T1000 (cell line): ENCODE results near the gene XAB2.

Experiments
- DNase-seq: peaks from one replicate; lab custom pipeline; 2025; ENCODE audit warnings: mixed read lengths; lab: John Stamatoyannopoulos, UW

XAB2 gene

DNA sequence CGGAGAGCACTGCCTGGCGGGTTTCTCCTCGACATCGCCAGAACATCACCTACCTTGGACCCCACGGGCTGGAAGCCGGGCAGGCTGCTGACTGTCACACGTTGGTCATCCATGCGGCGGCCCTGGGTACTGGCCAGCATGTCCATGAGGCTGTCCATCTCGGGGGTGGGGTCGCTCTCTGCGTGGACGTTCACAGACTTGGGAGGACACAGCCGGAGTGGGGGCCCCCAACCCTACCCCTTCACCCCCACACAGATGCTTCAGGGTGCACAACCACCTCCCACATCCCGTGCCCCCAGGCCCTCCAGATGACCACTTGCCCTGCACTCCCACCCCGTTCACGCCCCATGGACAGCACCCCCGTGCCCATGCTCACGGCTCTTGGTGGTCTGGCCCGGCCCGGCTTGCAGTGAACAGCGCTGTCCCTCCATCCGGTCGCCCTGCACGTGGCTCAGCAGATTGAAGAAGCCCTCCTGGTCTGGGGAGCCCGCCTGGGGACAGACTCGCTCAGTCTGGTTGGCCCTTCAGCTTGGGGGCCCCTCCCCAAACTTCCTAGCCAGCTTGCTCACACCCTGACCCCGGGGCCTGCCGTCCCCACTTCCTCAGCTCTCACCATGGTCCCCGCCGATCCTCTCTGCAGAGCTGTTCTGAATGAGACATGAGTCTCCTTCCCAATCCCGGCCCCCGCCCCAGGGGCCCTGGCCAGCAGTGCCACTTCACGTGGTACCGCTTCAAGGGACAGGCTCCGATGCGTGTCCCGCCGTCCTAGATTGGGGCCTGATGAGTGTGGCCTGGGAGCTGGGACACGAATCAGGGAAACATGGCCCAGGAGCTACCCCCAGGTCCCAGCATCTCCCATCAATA, 3.2 kb upstream of the XAB2 start:
- DNase-seq = no peak

- DNase-seq = no peak
Measured at GRCh38 chr19:7631577-7631976, 2.2 kb upstream of the XAB2 start.

DNA sequence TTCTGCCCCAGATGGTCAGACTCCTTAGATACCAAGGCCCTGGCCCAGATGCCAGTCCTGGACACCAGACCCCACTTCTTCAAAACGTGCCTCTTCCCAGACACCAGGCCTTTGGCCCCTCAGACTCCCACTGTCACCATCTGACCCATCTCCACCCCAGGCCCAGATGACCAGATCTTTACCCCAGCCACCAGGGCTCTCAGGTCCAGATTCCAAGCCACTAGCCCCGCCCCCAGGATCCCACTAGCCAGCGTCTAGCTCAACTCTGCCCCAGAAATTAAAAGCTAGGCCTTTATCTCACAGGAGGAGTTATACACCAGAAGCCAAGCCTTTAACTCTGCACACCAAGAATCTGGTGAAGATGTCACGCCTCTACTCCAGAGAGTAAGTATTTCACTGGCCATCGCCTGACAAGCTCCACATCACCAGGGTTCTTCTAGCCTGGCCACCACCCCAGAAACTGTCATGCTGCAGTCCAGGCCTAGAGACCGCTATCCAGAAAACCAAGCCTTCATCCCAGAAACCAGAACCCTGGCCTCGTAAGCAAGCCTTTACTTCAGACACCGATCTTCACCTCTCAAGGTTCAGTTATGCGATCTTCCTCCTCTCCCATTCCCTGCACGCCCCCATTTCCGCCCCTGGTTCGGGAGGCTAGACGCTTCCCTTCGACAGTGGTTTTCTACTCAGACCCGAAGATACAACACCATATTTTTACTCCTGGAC, 595 bp downstream of the XAB2 start:
- DNase-seq = no peak

- no peak for DNase-seq
Measured at GRCh38 chr19:7627166-7627565, 2.2 kb downstream of the XAB2 start.

- DNase-seq = no peak
Measured at GRCh38 chr19:7625763-7626372, 3.5 kb downstream of the XAB2 start.

- no peak for DNase-seq
Measured at GRCh38 chr19:7624810-7625209, 4.5 kb downstream of the XAB2 start.

DNA sequence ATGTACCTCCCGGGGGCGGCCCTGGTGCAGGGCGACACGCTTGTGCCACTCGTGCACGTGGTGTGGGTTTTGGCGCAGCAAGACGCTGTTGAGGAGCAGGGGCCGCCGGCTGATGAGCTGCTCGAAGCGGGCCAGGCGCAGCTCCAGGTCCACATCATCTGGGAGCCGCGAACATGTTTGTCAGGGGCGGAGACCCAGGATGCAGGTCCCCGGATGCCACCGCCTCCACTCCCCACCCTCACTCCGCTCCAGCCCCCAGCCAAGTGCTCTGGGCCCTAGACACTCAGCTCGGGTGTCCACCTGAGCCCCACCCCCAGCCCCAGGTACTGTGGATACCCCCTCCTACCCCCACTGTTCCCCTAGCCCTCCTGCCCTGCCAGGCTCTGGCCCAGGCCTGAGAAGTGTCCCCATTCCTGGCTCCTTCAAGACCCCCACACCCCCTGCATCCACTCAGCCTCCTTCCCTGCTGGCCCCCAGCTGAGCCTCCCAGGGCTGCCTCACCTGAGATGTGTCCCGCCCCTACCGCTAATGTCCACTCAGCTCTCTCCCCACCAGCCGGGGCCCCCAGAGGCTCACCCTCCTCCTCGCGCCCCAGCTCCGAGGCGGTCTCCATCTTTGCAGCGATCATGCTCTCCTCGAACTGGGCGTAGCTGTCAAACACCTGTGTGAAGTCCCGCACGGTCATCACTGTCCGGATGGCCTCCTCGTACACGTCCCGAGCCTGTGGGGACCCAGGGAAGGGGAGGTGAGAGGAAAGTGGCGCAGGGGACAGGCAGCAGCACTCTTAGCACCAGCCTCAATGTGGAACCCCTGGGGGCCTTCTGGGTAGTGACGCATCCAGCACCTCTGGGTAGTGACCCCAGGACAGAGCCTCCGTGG, 5.4 kb downstream of the XAB2 start:
- no peak for DNase-seq

DNA sequence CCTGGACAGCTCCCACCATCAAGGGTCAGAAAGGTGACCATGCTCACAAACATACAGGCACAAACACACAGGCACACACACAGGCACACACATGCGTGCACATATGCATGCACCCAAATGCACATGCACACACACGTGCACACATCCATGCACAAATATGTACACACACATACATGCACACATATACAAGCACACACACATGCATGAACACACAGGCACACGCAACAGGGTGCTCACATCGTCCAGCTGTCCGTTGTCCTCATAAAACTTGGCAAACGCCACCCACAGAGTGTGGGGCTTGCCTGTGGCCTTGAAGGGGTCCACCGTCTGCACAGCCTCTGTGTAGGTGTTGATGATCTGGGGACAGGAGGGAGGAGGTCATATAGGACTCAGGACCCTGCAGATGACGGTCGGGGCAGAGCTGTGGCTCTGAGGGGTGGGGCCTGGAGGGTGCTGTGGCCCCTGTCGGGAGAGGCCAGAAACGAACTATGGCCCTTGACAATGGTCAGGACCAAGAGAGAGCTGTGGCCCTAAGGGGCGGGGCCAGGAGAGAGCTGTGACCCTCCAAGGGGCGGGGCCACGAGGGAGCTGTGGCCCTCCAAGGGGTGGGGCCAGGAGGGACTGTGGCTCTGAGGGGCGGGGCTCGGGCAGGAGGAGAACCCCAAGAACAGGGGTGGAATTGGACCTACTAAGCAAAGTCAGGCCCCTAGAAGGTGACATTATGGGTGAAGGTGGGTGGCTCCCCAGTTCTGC, 6.2 kb downstream of the XAB2 start:
- DNase-seq = no peak

DNA sequence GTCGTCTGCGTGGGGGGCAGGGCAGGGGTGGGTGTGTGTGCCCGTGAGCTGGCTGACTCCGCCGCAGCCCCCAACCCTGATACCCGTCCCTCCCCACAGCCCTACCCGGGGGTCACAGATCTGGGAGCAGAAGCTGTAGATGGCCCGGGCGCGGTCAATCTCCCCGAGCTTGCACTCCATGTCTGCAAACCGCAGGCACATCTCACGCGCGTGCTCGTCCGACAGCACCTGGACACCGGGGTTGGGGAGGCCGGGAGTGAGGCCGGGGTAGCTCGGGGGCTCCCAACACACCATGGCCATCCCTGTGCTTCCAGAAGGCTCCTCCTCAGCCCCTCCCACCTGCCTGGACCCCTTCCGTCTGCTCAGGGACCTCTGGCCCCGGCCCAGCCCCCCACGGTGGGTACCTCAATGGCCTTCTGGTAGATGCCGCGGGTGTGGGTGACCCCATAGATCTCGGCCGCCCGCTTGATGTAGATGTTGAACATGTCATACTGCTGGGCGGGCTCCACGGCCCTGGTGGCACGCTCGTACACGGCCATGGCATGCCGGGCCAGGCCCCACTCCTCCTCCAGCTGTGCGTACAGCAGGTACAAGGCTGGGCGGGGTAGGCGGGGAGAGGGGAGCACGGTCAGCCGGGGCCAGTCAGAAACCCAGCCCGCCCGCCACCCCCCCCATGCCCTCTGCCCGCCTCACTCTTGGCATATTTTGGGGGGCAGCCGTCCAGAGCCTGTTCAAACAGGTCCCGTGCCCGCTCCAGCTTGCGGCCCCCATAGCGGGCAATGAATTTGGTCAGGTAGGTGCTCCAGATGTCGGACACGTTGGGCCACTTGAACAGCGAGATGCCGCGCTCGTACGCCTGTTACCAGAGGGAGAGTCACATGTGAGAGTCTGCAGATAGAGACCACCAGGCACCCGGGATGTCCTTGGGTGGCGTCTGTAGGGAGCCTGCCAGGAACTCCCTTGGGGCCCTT, 8.6 kb downstream of the XAB2 start:
- DNase-seq = no peak

GRCh38 chr19:7619671-7620441, 9.5 kb downstream of the XAB2 start:
- DNase-seq = no peak

DNA sequence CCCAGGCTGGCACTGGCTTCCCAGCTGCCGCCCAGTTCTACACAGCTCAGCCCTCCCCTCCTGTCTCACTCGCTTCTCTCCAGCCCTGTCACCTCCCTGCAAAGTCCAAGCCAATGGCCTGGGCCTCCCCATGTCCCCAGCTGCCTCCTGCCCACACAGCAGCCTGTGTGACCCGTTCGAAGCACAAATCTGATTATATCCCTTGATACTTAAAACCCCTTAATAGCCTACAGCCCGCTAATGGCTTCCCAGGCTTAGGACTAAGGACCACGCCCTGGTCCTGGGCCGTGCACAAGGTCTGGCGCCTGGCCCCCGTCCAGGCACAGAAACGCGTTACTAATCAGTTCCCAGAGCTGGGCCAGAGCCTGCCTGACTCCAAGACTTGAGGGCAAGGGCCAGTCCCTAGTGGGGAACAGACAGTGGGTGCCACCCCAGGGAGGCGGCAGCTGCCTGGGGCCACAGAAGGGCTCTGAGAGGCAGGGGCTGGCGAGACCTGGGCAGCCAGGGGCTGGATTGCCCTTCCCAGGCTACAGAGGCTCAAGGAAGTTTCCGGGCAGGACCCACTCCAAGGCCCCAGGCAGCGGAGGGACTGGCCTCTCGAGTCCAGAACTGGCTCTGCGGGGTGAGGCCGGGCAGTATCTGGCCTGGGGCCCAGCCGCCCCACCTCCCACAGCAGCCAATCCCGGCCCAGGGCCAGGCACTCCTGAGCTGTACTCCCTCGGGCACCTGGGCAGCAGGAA, 10.4 kb downstream of the XAB2 start:
- DNase-seq = no peak

- DNase-seq = no peak
Measured at GRCh38 chr19:7618348-7618747, 11.0 kb downstream of the XAB2 start.

- DNase-seq = no peak
Measured at GRCh38 chr19:7617735-7618134, 11.6 kb downstream of the XAB2 start.

DNA sequence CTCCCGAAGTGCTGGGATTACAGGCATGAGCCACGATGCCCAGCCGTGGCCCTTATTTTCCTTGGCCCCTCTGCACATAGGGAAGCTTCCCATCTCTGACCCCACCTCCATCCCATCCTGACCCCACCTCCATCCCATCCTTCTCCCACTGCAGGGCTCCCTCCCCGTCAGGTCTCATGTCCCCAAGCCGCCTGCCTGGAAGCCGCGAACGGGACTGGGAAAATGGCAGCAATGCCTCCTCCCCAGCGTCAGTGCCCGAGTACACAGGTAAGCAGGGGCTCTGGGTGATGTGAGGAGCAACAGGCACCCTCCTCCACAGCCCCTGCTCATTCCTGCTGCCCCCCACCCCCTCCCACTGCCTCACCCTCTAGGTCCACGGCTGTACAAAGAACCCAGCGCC, 12.2 kb downstream of the XAB2 start:
- no peak for DNase-seq

- DNase-seq = no peak
Measured at GRCh38 chr19:7614859-7615741, 14.2 kb downstream of the XAB2 start.

- no peak for DNase-seq
Measured at GRCh38 chr19:7612282-7613274, 16.8 kb downstream of the XAB2 start.
